Gastrocnemius medialis (tissue), 4 donors: ENCODE data around the gene FCHSD2.

Source experiments
- POLR2A ChIP-seq, 2 donors: fragments of 450-650 bp; IDR thresholded peaks; one replicate each; pipeline ENCODE4 v1.6.1; 2017; ENCODE audit warnings: antibody characterized with exemption in 2 of 2, mild to moderate bottlenecking in 2 of 2, moderate library complexity in 2 of 2
- TF ChIP-seq, protein P1 (sequence below), 5 experiments: fragments of 450-650 bp in 3 of 5; fragments of 200-600 bp in 2 of 5; sonication (generic) in 2 of 5; IDR thresholded peaks in 4 of 5; conservative IDR thresholded peaks in 1 of 5; 1 replicate in 4 of 5; 2 replicates in 1 of 5; pipeline ENCODE4 v1.5.1; 2016 to 2019; ENCODE audit warnings: antibody characterized with exemption in 5 of 5, mild to moderate bottlenecking in 3 of 5, moderate library complexity in 3 of 5

DNA sequence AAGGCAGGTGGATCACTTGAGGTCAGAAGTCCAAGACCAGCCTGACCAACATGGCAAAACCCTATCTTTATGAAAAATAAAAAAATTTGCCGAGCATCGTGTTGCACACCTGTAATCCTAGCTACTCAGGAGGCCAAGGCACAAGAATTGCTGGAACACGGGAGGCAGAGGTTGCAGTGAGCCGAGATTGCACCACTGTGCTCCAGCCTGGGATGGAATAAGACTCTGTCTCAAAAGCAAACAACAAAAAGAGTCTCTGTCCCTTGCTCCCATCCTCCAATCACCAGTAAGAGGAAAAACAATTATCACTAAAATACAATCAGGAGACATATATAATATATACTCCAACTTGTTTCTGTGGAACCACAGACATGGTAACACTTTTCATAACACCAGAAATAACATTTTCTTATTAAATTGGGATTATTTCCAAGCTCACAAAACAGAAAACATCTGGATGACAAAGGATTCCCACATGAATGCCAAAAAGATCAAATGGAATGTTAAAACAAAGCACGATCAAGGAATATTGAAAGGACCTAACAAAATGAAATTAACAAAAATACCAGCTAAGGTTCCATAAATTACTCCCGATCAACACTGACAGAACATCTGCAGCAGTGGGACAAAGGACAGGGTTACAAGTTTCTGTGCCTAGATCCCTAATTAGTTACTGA, 15.2 kb downstream of the FCHSD2 start:
- TF ChIP-seq, protein P1, sequence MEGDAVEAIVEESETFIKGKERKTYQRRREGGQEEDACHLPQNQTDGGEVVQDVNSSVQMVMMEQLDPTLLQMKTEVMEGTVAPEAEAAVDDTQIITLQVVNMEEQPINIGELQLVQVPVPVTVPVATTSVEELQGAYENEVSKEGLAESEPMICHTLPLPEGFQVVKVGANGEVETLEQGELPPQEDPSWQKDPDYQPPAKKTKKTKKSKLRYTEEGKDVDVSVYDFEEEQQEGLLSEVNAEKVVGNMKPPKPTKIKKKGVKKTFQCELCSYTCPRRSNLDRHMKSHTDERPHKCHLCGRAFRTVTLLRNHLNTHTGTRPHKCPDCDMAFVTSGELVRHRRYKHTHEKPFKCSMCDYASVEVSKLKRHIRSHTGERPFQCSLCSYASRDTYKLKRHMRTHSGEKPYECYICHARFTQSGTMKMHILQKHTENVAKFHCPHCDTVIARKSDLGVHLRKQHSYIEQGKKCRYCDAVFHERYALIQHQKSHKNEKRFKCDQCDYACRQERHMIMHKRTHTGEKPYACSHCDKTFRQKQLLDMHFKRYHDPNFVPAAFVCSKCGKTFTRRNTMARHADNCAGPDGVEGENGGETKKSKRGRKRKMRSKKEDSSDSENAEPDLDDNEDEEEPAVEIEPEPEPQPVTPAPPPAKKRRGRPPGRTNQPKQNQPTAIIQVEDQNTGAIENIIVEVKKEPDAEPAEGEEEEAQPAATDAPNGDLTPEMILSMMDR (IDR thresholded peaks at IDR 0.05 in 4 of 5, conservative IDR thresholded peaks at IDR 0.05 in 1 of 5): no peak
- no peak for TF ChIP-seq POLR2A (IDR thresholded peaks at IDR 0.05)
